Liver (tissue), 9 donors: ENCODE measurements around the gene FRYL. TPM values are rescaled to one million over a fixed set of nuclear protein-coding genes. Genes with fewer than 3 reads are reported as not detected.

Source experiments
- DNase-seq: peaks from one replicate; pipeline ENCODE4 v3.0.0-alpha.2; 2017; ENCODE audit warnings: low spot score
- H3K27ac ChIP-seq, 2 donors: one replicate each; pipeline ENCODE4 v1.7.0; 2013; ENCODE audit warnings: inconsistent platforms in 2 of 2, low read length in 2 of 2, control low read depth in 1 of 2, low read depth in 1 of 2, mild to moderate bottlenecking in 1 of 2
- H3K27me3 ChIP-seq, 4 donors: one replicate each; pipeline versions ENCODE4 v1.6.1 to v1.7.0; 2013; ENCODE audit warnings: low read length in 3 of 4, inconsistent platforms in 1 of 4, mild to moderate bottlenecking in 1 of 4, moderate library complexity in 1 of 4; ENCODE audit not compliant: control insufficient read depth in 4 of 4, insufficient read depth in 4 of 4
- H3K36me3 ChIP-seq, 4 donors: one replicate each; pipeline versions ENCODE4 v1.6.1 to v1.7.0; 2013; ENCODE audit warnings: low read length in 3 of 4, mild to moderate bottlenecking in 3 of 4, low read depth in 1 of 4, moderate library complexity in 1 of 4; ENCODE audit not compliant: control insufficient read depth in 4 of 4, insufficient read depth in 3 of 4
- H3K4me1 ChIP-seq, 4 donors: one replicate each; pipeline versions ENCODE4 v1.6.1 to v1.7.0; 2013; ENCODE audit warnings: low read length in 3 of 4, mild to moderate bottlenecking in 3 of 4, moderate library complexity in 1 of 4; ENCODE audit not compliant: control insufficient read depth in 4 of 4, insufficient read depth in 4 of 4
- H3K4me3 ChIP-seq, 3 donors: one replicate each; pipeline versions ENCODE4 v1.6.1 to v1.7.0; 2013; ENCODE audit warnings: low read length in 3 of 3, control low read depth in 1 of 3, low read depth in 1 of 3, mild to moderate bottlenecking in 1 of 3
- H3K9ac ChIP-seq, 2 donors: one replicate each; pipeline ENCODE4 v1.7.0; 2013; ENCODE audit warnings: low read length in 2 of 2, mild to moderate bottlenecking in 2 of 2, moderate library complexity in 2 of 2, control low read depth in 1 of 2, low read depth in 1 of 2
- H3K9me3 ChIP-seq, 4 donors: one replicate each; pipeline versions ENCODE4 v1.6.1 to v1.7.0; 2013; ENCODE audit warnings: low read length in 3 of 4; ENCODE audit not compliant: control insufficient read depth in 4 of 4
- ATF3 ChIP-seq: IDR thresholded peaks from 2 replicates; pipeline ENCODE4 v1.6.1; 2016; ENCODE audit warnings: antibody characterized with exemption
- CTCF ChIP-seq: fragments of 150-350 bp; IDR thresholded peaks from 2 replicates; pipeline ENCODE4 v1.5.1; 2017; ENCODE audit warnings: improper control_type of control experiment, low read depth, low read length; ENCODE audit not compliant: missing input control
- EGR1 ChIP-seq, 2 donors: IDR thresholded peaks; 2 replicates each; pipeline ENCODE4 v1.6.1; 2016 to 2018; ENCODE audit warnings: antibody characterized with exemption in 2 of 2, low read depth in 2 of 2
- FOXA1 ChIP-seq: IDR thresholded peaks from 2 replicates; pipeline ENCODE4 v1.6.1; 2016; ENCODE audit warnings: antibody characterized with exemption
- FOXA2 ChIP-seq: IDR thresholded peaks from 2 replicates; pipeline ENCODE4 v1.6.1; 2016; ENCODE audit warnings: antibody characterized with exemption
- GABPA ChIP-seq, 2 donors: IDR thresholded peaks in 1 of 2; conservative IDR thresholded peaks in 1 of 2; 2 replicates each; pipeline ENCODE4 v1.6.1; 2016; ENCODE audit warnings: antibody characterized with exemption in 2 of 2, mild to moderate bottlenecking in 1 of 2, moderate library complexity in 1 of 2
- HNF4A ChIP-seq, 2 donors: conservative IDR thresholded peaks; 2 replicates each; pipeline ENCODE4 v1.6.1; 2016; ENCODE audit warnings: antibody characterized with exemption in 2 of 2, mild to moderate bottlenecking in 2 of 2
- HNF4G ChIP-seq: IDR thresholded peaks from 2 replicates; pipeline ENCODE4 v1.6.1; 2016; ENCODE audit warnings: antibody characterized with exemption
- JUND ChIP-seq, 2 donors: IDR thresholded peaks; 2 replicates each; pipeline ENCODE4 v1.6.1; 2016; ENCODE audit warnings: antibody characterized with exemption in 2 of 2
- MAX ChIP-seq: IDR thresholded peaks from 2 replicates; pipeline ENCODE4 v1.6.1; 2016; ENCODE audit warnings: antibody characterized with exemption
- NR2F2 ChIP-seq: IDR thresholded peaks from 2 replicates; pipeline ENCODE4 v1.6.1; 2016; ENCODE audit warnings: antibody characterized with exemption
- RAD21 ChIP-seq, 2 donors: IDR thresholded peaks; 2 replicates each; pipeline ENCODE4 v1.6.1; 2016; ENCODE audit warnings: antibody characterized with exemption in 2 of 2, mild to moderate bottlenecking in 2 of 2
- REST ChIP-seq: IDR thresholded peaks from 2 replicates; pipeline ENCODE4 v1.6.1; 2016; ENCODE audit warnings: antibody characterized with exemption, mild to moderate bottlenecking
- RXRA ChIP-seq, 2 donors: IDR thresholded peaks; 2 replicates each; pipeline ENCODE4 v1.6.1; 2017 to 2018; ENCODE audit warnings: antibody characterized with exemption in 2 of 2, mild to moderate bottlenecking in 1 of 2
- SP1 ChIP-seq: IDR thresholded peaks from 2 replicates; pipeline ENCODE4 v1.6.1; 2018; ENCODE audit warnings: antibody characterized with exemption, mild to moderate bottlenecking
- TAF1 ChIP-seq: conservative IDR thresholded peaks from 2 replicates; pipeline ENCODE4 v1.6.1; 2016; ENCODE audit warnings: antibody characterized with exemption, mild to moderate bottlenecking
- YY1 ChIP-seq: IDR thresholded peaks from 2 replicates; pipeline ENCODE4 v1.6.1; 2016; ENCODE audit warnings: antibody characterized with exemption, mild to moderate bottlenecking
- ZBTB33 ChIP-seq: IDR thresholded peaks from 2 replicates; pipeline ENCODE4 v1.6.1; 2016; ENCODE audit warnings: antibody characterized with exemption
- WGBS: extraction: QIAGEN DNeasy Blood & Tissue Kit; methylation state at CpG from one replicate; pipeline ENCODE4 v1.1.7; 2013; 5-methylcytosine and 5-hydroxymethylcytosine counted together
- polyA plus RNA-seq, 2 donors: library from polyadenylated mRNA; stranded (reverse) in 1 of 2; unstranded in 1 of 2; fragments of 200-250 nt in 1 of 2; fragments of >200 nt in 1 of 2; fragmentation: Nextera tagmentation in 1 of 2; extraction: Ambion mirVana in 1 of 2; gene quantifications; one replicate each; pipeline versions ENCODE4 v1.2.1 to v1.2.3, GENCODE V29; 2013 to 2015
- total RNA-seq, 2 donors: library from RNA; depleted of rRNA; stranded (reverse); fragments of >200 nt; gene quantifications; one replicate each; pipeline ENCODE4 v1.2.3, GENCODE V29; 2014
- donor health status: healthy.
- donor health status: healthy.
- donor health status: healthy.
- donor health status: healthy.
- donor health status: healthy.

The FRYL gene
- total and polyA plus RNA-seq, 4 donors: 5.3 to 79.0 (median 27.2) TPM

- TF ChIP-seq REST: no peak
- no peak for TF ChIP-seq MAX
- TF ChIP-seq HNF4G: no peak
- TF ChIP-seq RXRA (IDR thresholded peaks at IDR 0.05): no peak
- no peak for TF ChIP-seq RAD21 (IDR thresholded peaks at IDR 0.05)
Observed at GRCh38 chr4:48620093-48620492, 160.0 kb downstream of the FRYL start (continued).

GRCh38 chr4:48604527-48604926 lies 175.6 kb downstream of the FRYL start:
- Histone ChIP-seq H3K4me3 (no peak overlapping the region), H3K9ac (no peak overlapping the region), H3K36me3 (peaks cover 0 to 3% (median under 1%) of the 10 kb centered on the region in 4 donors), H3K9me3 (no peaks in the 10 kb centered on the region), H3K27me3 (no peaks in the 10 kb centered on the region), H3K27ac (no peak overlapping the region), H3K4me1 (peaks cover 3 to 28% (median 23%) of the 10 kb centered on the region in 4 donors)
- TF ChIP-seq FOXA2 (no peak), GABPA (IDR thresholded peaks at IDR 0.05 in 1 of 2, conservative IDR thresholded peaks at IDR 0.05 in 1 of 2) (no peak)
- WGBS: 57% methylated on average over 4 of the region's 4 CpGs
- no peak for DNase-seq

GRCh38 chr4:48604041-48604440 lies 176.0 kb downstream of the FRYL start:
- Histone ChIP-seq H3K27me3 (no peaks in the 10 kb centered on the region), H3K4me1 (peaks cover 3 to 28% (median 23%) of the 10 kb centered on the region in 4 donors), H3K4me3 (no peak overlapping the region), H3K36me3 (peaks cover 0 to under 1% (median 0%) of the 10 kb centered on the region in 4 donors), H3K27ac (peak overlapping the region in 1 of 2 donors; percentile 12), H3K9me3 (no peaks in the 10 kb centered on the region), H3K9ac (no peak overlapping the region)
- TF ChIP-seq RXRA (IDR thresholded peaks at IDR 0.05) (no peak), HNF4G (no peak), SP1 (no peak), FOXA2 (no peak), YY1 (no peak), TAF1 (no peak), GABPA (IDR thresholded peaks at IDR 0.05 in 1 of 2, conservative IDR thresholded peaks at IDR 0.05 in 1 of 2) (no peak), JUND (IDR thresholded peaks at IDR 0.05) (no peak), FOXA1 (no peak), ATF3 (no peak), REST (no peak), EGR1 (IDR thresholded peaks at IDR 0.05; ENCODE audit: low read depth in 2 of 2) (no peak), NR2F2 (no peak), MAX (no peak), ZBTB33 (no peak), CTCF (no peak), HNF4A (conservative IDR thresholded peaks at IDR 0.05) (no peak), RAD21 (IDR thresholded peaks at IDR 0.05) (no peak)
- DNase-seq: no peak
- WGBS: 62% methylated on average over 1 of the region's 1 CpG
